Measurements from ENCODE around the gene GSAP. TPM values are rescaled to one million over a fixed set of nuclear protein-coding genes. Genes with fewer than 3 reads are reported as not detected.

Gene GSAP
- total and polyA plus RNA-seq, 2 donors (not counting 3 experiments of a cell fraction or from before 2014, with no cell fraction given) = 2.3 to 5.8 TPM

GRCh38 chr7:77404641-77405040, 11.5 kb downstream of the GSAP start:
- dilution Hi-C loops (cut with MboI; ENCODE audit: extremely low pct_ligation_motif_present, low sequenced_read_pairs) = no loop called here

More at GRCh38 chr7:77404641-77405040, 11.5 kb downstream of the GSAP start:
- Histone ChIP-seq H3K9me3 (replicated peaks; ENCODE audit: control insufficient read depth, insufficient read depth, low read length) (no peaks in the 10 kb centered on the region), H3K9me1 (replicated peaks; ENCODE audit: control insufficient read depth, extremely low read depth, insufficient read depth, low read length) (no peaks in the 10 kb centered on the region), H3K79me2 (ENCODE audit: control insufficient read depth, insufficient read depth, low read length) (no peaks in the 10 kb centered on the region), H3K9ac (replicated peaks; ENCODE audit: extremely low read depth, insufficient read depth, low read length) (no peak overlapping the region), H3K27me3 (ENCODE audit: control insufficient read depth in 2 of 2, insufficient read depth in 2 of 2, low read length in 2 of 2) (no peaks in the 10 kb centered on the region), H3K4me3 (replicated peaks in 1 of 3; ENCODE audit: insufficient read depth in 1 of 3, low read depth in 1 of 3, low read length in 3 of 3) (no peak overlapping the region), H3K36me3 (ENCODE audit: control insufficient read depth in 2 of 2, extremely low read depth in 1 of 2, insufficient read depth in 2 of 2, low read length in 2 of 2) (no peaks in the 10 kb centered on the region), H3K27ac (ENCODE audit: insufficient read depth, low read depth, low read length) (no peak overlapping the region), H2AFZ (ENCODE audit: low read depth, low read length) (no peak overlapping the region), H3K4me2 (ENCODE audit: insufficient read depth, low read length) (no peak overlapping the region), H3K4me1 (ENCODE audit: control insufficient read depth, extremely low read depth, insufficient read depth, low read length) (peaks cover 6% of the 10 kb centered on the region), H4K20me1 (replicated peaks; ENCODE audit: control insufficient read depth, extremely low read depth, insufficient read depth, low read length) (no peaks in the 10 kb centered on the region)
- TF ChIP-seq CTCF (IDR thresholded peaks at IDR 0.05; ENCODE audit: extremely low read depth in 1 of 2, insufficient read depth in 1 of 2, low read depth in 1 of 2, low read length in 2 of 2) (no peak), POLR2A (IDR thresholded peaks at IDR 0.05; ENCODE audit: low read depth, low read length) (no peak), GATA2 (IDR thresholded peaks at IDR 0.05; ENCODE audit: insufficient read depth, insufficient read length, low read depth, low read length) (no peak), FOS (IDR thresholded peaks at IDR 0.05; ENCODE audit: borderline replicate concordance, insufficient read depth, low read length) (no peak), POLR2AphosphoS5 (IDR thresholded peaks at IDR 0.05; ENCODE audit: insufficient read depth, low read depth, low read length) (no peak), MYC (IDR thresholded peaks at IDR 0.05; ENCODE audit: low read depth, low read length) (no peak), EZH2 (IDR thresholded peaks at IDR 0.05; ENCODE audit: borderline replicate concordance, low read depth, low read length, severe bottlenecking) (no peak), JUN (IDR thresholded peaks at IDR 0.05; ENCODE audit: borderline replicate concordance, insufficient read depth, insufficient read length, low read depth) (no peak), MAX (IDR thresholded peaks at IDR 0.05; ENCODE audit: insufficient read depth, insufficient read length) (no peak)
- intact Hi-C loops (cut with micrococcal nuclease) = no loop called here
- no peak for DNase-seq (ENCODE audit: low read depth, low spot score)
- no peak for FAIRE-seq
- CTCF ChIA-PET = no interaction called here
- POLR2A ChIA-PET = no interaction called here
- no TSS peak for BruUV-seq (replicated peaks)

Data from endothelial cell of umbilical vein (primary cell).